Colonic mucosa (tissue), 4 donors: ENCODE measurements around the gene PHACTR4. TPM values are rescaled to one million over a fixed set of nuclear protein-coding genes. Genes with fewer than 3 reads are reported as not detected.
"Not testable (repeated sequence)": the region's sequence is repeated elsewhere in the genome, so short reads cannot be mapped to it uniquely, and the experiment has no call there.

Experiments
- DNase-seq: peaks from one replicate; pipeline ENCODE4 v3.0.0-alpha.2; 2020
- H3K27ac ChIP-seq: fragments of 200-600 bp; one replicate; pipeline ENCODE4 v1.8.0; 2021
- H3K27me3 ChIP-seq: fragments of 200-600 bp; one replicate; pipeline ENCODE4 v1.8.0; 2021
- H3K36me3 ChIP-seq: fragments of 200-600 bp; one replicate; pipeline ENCODE4 v1.8.0; 2021
- H3K4me1 ChIP-seq: fragments of 200-600 bp; one replicate; pipeline ENCODE4 v1.8.0; 2021; ENCODE audit warnings: mild to moderate bottlenecking
- H3K4me3 ChIP-seq: fragments of 200-600 bp; one replicate; pipeline ENCODE4 v1.8.0; 2021
- H3K9ac ChIP-seq, 2 donors: one replicate each; pipeline ENCODE4 v1.7.0; 2013; ENCODE audit warnings: control low read depth in 2 of 2, low read depth in 2 of 2, low read length in 2 of 2
- H3K9me3 ChIP-seq: fragments of 200-600 bp; one replicate; pipeline ENCODE4 v1.8.0; 2021
- CTCF ChIP-seq: fragments of 200-600 bp; IDR thresholded peaks from one replicate; pipeline ENCODE4 v1.8.0; 2022; ENCODE audit warnings: antibody characterized with exemption, mild to moderate bottlenecking
- intact Hi-C: fragments of 100-400 bp; cut with DNase I; formaldehyde crosslinking; loops from one replicate; pipeline ENCODE4 v1.14.1; 2022
- total RNA-seq, 2 donors: library from RNA; stranded (reverse); fragmentation: NEBNext Ultra II Directional in 1 of 2; extraction: Animal tissue kit (Norgen Biotek cat#: 25700) in 1 of 2; gene quantifications; one replicate each; pipeline ENCODE4 v1.2.1, GENCODE V29; 2021
- donor health status: healthy.
- donor health status: DM: no; HTN: no; CAD: no.
- donor health status: DM: no; HTN: no; CAD: no.

Gene PHACTR4
- total RNA-seq, 2 donors from 2014 or later: 43.1 to 49.8 TPM

DNA sequence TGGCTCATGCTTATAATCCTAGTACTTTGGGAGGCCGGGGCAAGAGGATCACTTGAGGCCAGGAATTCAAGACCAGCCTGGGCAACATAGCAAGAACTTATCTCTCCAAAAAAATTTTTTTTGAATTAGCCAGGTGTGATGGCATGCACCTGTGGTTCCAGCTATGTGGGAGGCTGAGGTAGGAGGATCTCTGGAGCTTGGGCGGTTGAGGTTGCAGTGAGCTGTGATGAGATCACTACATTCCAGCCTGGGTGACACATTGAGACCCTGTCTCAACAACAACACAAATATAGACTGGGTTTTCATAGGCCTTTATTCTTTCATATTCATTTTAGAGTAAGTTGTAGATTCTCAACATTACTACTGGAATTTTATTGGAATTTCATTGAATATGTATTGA lies 27.9 kb upstream of the PHACTR4 start:
- no peaks in the 10 kb centered on the region for H3K9me3 ChIP-seq
- H3K27me3 ChIP-seq: no peaks in the 10 kb centered on the region
- H3K4me1 ChIP-seq: no peaks in the 10 kb centered on the region
- H3K27ac ChIP-seq: no peak overlapping the region
- no peak overlapping the region for H3K9ac ChIP-seq
- no peak for DNase-seq
- TF ChIP-seq CTCF: no peak
- H3K4me3 ChIP-seq: no peak overlapping the region
- intact Hi-C loops: loop anchor here (10.0 kb wide), 1 partner anchor 67 kb away; no protein-coding TSS in a partner anchor
- no peaks in the 10 kb centered on the region for H3K36me3 ChIP-seq

DNA sequence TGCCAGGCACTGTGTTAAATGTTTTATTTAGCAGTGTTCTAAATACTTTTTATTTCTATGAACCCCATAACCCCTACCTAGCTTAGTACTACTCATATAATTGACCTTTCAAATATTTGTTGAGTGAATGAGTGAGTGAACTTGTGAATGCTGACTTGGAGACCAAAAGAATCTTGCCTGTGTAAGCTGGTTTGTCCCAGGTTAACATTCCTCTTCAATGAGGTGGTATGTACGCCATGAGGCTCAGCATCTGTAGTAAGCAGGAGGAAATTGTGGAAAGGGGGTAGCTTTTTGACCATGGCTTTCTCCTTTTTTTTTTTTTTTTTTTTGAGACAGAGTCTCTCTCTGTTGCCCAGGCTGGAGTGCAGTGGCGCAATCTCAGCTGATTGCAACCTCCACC lies 26.1 kb upstream of the PHACTR4 start:
- Histone ChIP-seq H3K9ac (no peak overlapping the region), H3K36me3 (no peaks in the 10 kb centered on the region), H3K9me3 (no peaks in the 10 kb centered on the region), H3K27me3 (no peaks in the 10 kb centered on the region), H3K4me3 (no peak overlapping the region), H3K27ac (no peak overlapping the region), H3K4me1 (no peaks in the 10 kb centered on the region)
- TF ChIP-seq CTCF: no peak
- intact Hi-C loops: loop anchor here (10.0 kb wide), 1 partner anchor 69 kb away; no protein-coding TSS in a partner anchor
- DNase-seq: no peak

- H3K9ac ChIP-seq, H3K4me3 ChIP-seq, H3K4me1 ChIP-seq, H3K36me3 ChIP-seq, H3K9me3 ChIP-seq, intact Hi-C loops, DNase-seq, H3K27ac ChIP-seq, H3K27me3 ChIP-seq: not testable (repeated sequence)
Observed at GRCh38 chr1:28353248-28353810, 16.2 kb upstream of the PHACTR4 start.

DNA sequence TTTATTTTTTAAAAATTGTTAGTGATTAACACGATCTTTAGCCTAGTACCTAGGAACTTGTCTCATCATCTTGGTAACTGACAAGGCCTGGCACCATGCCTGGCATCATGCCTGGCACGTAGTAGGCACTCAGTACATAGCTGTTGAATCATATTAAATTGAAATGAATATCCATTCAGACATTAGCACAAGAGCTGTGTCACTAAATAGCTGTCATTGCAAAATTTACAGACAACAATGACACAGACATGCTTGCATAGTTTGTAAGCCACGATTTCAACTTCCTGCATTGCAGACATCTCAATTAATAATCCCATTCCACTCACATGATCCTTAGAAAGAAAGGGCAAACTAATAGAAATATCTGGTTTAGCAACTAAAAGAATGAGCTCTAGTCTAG lies 15.4 kb upstream of the PHACTR4 start:
- H3K27me3 ChIP-seq: no peaks in the 10 kb centered on the region
- no peaks in the 10 kb centered on the region for H3K9me3 ChIP-seq
- no peaks in the 10 kb centered on the region for H3K4me1 ChIP-seq
- no peak for DNase-seq
- no peak overlapping the region for H3K9ac ChIP-seq
- H3K4me3 ChIP-seq: no peak overlapping the region
- no peaks in the 10 kb centered on the region for H3K36me3 ChIP-seq
- no peak overlapping the region for H3K27ac ChIP-seq
- intact Hi-C loops: no loop called here
- TF ChIP-seq CTCF: no peak

- H3K36me3 ChIP-seq: no peaks in the 10 kb centered on the region
- no peaks in the 10 kb centered on the region for H3K27me3 ChIP-seq
- H3K4me3 ChIP-seq: no peak overlapping the region
- no peak overlapping the region for H3K9ac ChIP-seq
- no peaks in the 10 kb centered on the region for H3K4me1 ChIP-seq
- TF ChIP-seq CTCF: no peak
- intact Hi-C loops: no loop called here
- H3K27ac ChIP-seq: no peak overlapping the region
- DNase-seq: no peak
- H3K9me3 ChIP-seq: no peaks in the 10 kb centered on the region
Observed at GRCh38 chr1:28358716-28359115, 10.8 kb upstream of the PHACTR4 start.

DNA sequence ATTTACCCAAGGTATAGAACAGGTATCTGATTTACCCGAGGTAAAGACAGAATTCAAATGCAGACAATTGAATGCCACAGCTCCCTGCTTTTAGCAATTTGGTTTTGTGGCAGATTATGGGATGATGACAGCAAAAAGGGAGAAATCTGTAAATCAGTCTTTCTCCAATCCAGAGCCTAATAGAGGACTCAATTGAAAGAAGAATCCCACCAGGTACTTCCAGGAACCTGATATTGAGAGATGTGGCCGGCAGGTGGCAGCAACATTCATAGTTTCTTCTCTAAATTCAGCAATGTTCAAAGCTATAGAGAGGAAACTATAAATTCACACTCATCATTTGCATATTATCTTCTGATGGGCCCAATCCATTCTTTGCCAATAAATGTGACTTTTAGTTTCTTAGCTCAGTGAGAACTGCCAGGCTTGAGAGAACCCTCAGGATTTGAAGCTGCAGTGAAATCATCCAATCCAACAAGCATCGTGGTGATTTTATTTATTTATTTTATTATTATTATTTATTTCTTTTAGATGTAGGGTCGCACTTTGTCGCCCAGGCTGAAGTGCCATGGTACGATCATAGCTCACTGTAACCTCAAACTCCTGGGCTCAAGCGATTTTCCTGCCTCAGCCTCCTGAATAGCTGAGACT lies 9.8 kb upstream of the PHACTR4 start:
- intact Hi-C loops: loop anchor here (5.0 kb wide), 1 partner anchor 112 kb away; no protein-coding TSS in a partner anchor

More for the DNA sequence above, 9.8 kb upstream of the PHACTR4 start:
- Histone ChIP-seq H3K36me3 (no peaks in the 10 kb centered on the region), H3K4me1 (no peaks in the 10 kb centered on the region), H3K27me3 (no peaks in the 10 kb centered on the region), H3K4me3 (no peak overlapping the region), H3K9me3 (no peaks in the 10 kb centered on the region), H3K9ac (no peak overlapping the region), H3K27ac (no peak overlapping the region)
- peak; percentile 82 for DNase-seq
- peak; percentile 56 for TF ChIP-seq CTCF
